Endothelial cell of coronary artery (primary cell): Measurements from ENCODE around the gene HDLBP. TPM values are rescaled to one million over a fixed set of nuclear protein-coding genes. Genes with fewer than 3 reads are reported as not detected.

Experiments used
- total RNA-seq: library from RNA; depleted of rRNA; stranded (reverse); fragments of >200 nt; gene quantifications from 2 replicates; pipeline ENCODE4 v1.2.3, GENCODE V29; 2014

Gene HDLBP, protein sequence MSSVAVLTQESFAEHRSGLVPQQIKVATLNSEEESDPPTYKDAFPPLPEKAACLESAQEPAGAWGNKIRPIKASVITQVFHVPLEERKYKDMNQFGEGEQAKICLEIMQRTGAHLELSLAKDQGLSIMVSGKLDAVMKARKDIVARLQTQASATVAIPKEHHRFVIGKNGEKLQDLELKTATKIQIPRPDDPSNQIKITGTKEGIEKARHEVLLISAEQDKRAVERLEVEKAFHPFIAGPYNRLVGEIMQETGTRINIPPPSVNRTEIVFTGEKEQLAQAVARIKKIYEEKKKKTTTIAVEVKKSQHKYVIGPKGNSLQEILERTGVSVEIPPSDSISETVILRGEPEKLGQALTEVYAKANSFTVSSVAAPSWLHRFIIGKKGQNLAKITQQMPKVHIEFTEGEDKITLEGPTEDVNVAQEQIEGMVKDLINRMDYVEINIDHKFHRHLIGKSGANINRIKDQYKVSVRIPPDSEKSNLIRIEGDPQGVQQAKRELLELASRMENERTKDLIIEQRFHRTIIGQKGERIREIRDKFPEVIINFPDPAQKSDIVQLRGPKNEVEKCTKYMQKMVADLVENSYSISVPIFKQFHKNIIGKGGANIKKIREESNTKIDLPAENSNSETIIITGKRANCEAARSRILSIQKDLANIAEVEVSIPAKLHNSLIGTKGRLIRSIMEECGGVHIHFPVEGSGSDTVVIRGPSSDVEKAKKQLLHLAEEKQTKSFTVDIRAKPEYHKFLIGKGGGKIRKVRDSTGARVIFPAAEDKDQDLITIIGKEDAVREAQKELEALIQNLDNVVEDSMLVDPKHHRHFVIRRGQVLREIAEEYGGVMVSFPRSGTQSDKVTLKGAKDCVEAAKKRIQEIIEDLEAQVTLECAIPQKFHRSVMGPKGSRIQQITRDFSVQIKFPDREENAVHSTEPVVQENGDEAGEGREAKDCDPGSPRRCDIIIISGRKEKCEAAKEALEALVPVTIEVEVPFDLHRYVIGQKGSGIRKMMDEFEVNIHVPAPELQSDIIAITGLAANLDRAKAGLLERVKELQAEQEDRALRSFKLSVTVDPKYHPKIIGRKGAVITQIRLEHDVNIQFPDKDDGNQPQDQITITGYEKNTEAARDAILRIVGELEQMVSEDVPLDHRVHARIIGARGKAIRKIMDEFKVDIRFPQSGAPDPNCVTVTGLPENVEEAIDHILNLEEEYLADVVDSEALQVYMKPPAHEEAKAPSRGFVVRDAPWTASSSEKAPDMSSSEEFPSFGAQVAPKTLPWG (N-terminal part only)
- total RNA-seq: 856 and 1,073 TPM in 2 replicates

DNA sequence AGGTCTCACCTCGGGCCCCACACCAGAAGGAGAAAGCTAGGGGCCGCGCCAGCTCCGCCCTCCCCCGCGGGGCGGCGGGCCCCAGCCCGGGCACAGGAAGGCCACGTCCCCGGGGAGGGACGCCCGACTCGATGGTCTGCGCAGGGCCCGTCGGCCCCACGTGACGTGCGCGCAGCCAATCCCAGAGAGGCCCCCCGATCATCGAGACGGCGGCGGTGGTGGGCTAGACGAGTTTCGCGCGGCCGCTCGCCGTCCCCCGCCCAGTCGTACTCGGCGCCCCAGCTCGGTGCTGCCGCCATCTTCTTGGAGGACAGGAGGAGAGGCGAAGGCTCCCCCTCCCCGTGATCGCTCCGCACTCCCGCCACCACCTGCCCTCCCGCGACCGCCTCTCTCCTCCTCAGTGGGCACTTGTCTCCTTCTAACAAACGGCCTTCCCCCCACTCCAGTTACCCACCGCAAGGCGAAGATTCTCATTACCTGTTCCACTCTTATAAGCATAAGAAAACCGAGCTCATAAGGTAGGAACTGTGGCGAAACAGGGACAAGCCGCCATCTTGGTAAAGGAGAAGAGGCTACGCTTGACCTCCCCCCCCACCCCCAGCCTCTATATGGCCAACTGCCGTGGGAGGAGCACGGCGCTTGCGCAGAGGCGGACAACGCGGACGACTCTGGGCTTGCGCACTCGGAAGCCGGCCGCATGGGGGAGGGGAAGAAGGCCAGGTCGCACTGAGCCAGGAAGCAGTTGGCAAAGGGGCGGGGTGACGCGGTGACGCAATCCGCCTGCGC lies at the start of gene HDLBP:
Gene HDLBP, minus strand, starts transcription at position 580 of the 786 bp plus-strand sequence. CDS start 48,803 bp downstream, outside the sequence.

DNA sequence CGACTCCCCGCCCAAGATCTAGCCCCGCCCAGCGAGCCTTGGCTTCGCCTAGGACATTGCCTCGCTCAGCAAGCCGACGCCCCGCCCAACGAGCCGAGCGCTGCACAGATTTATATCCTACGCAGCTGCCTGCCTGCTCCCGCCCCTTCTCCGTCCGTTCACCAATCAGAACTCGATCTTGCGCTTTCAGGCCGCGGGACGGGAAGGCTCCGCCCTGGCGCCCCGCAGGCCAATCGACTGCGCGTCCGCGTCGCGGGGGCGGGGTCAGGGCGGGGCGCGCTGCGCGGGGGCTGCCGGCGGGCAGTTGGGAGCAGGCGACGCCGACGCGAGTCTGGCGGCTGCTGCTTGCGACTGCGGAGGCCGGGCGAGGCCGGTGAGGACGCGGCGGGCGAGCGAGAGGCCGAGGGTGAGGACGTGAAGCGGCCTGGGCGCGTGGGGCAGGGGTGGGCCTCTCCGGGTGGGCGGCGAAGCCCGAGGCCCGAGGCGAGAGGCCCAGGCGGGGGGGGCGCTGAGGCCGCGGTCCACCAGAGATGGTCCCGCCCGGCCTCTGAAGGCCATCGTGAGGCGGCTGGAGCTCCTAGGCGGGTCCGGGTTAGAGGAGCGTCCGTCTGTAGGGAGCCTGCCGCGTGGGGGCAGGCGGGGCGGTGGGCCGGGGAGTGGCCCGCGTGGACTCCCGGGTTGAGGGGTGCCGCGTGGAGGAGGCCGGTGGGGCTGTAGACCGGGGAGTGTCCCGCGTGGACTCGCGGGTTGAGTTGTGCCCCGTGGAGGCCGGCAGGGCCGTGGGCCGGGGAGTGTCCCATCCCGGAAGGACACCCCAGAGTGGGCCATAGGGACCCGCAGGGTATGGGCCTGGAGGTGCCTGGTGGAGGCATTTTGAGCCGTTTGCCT lies 40.8 kb upstream of the HDLBP start, which contains the start of gene FARP2:
Gene FARP2, plus strand, starts transcription at position 303 of the 888 bp plus-strand sequence. CDS start 16,823 bp downstream, outside the sequence.

DNA sequence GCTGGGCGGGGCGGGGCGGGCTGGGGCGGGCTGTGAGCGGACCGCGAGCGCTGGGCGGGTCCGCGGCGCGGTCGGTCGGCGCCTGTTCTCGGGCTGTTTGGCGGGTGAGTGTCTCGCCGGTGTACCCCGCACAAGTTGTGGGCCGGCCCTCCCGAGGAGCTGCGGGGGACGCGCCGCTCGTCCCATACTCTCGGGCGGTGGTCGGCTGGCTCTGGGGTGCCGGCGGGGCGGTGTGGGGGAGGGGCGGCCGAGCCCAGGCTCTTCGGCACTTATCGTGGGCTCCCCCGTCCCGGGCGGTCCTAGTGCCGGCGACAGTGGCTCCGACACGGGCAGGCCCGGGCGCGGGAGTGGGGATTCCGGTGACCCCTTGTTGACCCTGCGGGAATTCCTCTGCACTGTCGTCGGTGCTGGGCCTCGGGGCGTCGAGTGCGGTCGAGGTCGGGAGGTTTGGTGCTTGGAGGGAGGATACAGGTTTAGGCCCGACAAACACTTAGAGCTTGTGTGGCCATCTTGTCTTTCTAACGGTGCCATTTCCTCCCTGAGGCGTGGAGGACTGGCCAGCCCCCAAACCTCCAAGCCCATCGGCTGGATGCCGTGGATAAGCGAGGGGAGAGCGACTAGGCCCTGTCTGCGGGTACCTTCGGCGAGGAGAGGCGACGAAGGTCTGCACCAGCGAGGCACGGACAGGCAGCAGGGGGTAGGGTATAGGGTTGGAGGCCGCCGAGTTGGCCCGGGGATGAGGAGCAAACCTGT lies 583 bp upstream of the HDLBP start, which contains the start of gene SEPTIN2:
Gene SEPTIN2, plus strand, starts transcription at position 47 of the 753 bp plus-strand sequence. CDS start 8,308 bp downstream, outside the sequence.

DNA sequence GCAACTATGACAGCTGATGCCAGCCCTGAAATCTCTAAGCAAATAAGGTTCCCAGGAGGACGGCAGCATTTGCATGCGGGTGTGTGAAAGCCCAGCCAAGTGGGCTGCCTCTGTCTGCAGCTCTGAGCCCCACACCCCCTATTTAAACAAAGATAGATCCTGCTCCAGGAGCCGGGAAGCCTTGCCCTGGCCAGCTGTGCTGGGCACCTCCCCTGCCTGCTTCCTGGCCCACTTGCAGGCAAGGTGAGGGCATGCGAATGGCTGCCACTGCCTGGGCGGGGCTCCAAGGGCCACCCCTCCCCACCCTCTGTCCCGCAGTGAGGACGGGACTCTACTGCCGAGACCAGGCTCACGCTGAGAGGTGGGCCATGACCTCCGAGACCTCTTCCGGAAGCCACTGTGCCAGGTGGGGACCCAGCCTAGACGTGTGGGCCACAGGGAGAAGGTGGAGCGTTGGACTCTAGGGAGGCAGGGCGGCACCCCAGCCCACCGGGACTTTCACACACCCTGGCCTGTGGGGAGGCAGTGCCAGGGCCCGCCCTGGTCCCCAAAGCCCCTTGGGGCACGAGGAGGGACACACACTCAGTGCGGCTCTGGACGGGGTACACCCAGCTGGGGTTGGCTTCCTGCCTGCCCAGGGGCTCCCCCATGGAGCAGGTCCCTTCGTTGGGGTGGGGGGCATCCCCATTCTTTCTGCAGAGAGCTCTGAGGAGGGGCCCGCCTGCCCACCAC lies 126.9 kb downstream of the HDLBP start, which contains the start of gene ANO7:
Gene ANO7, plus strand, starts transcription at position 317 of the 732 bp plus-strand sequence. CDS start 1,387 bp downstream, outside the sequence.

Other genes starting within 250 kb of the HDLBP start
- 31.4 and 36.4 TPM in 2 replicates for gene MTERF4, start 213.4 kb downstream of the HDLBP start, total RNA-seq
- gene PASK, start 166.2 kb downstream of the HDLBP start, total RNA-seq: 3.4 and 5.8 TPM in 2 replicates
- 48.3 and 71.2 TPM in 2 replicates for gene PPP1R7, start 165.2 kb downstream of the HDLBP start, total RNA-seq
- gene ANO7, start 127.0 kb downstream of the HDLBP start, total RNA-seq: 0.45 and 0.47 TPM in 2 replicates
- gene SEPTIN2, start 253 bp upstream of the HDLBP start, total RNA-seq: 396 and 431 TPM in 2 replicates
- 32.0 and 39.8 TPM in 2 replicates for gene FARP2, start 40.6 kb upstream of the HDLBP start, total RNA-seq
- 311 and 347 TPM in 2 replicates for gene STK25, start 192.9 kb upstream of the HDLBP start, total RNA-seq
- gene BOK, start 243.1 kb upstream of the HDLBP start, total RNA-seq: 29.8 and 51.2 TPM in 2 replicates